ENCODE results near the gene CD200.
A peak's percentile ranks its signal among the peaks of the same experiment; 100 is the strongest.

The CD200 gene

GRCh38 chr3:112333381-112334317, 693 bp downstream of the CD200 start:
- no peak for DNase-seq (ENCODE audit: low read depth)

DNA sequence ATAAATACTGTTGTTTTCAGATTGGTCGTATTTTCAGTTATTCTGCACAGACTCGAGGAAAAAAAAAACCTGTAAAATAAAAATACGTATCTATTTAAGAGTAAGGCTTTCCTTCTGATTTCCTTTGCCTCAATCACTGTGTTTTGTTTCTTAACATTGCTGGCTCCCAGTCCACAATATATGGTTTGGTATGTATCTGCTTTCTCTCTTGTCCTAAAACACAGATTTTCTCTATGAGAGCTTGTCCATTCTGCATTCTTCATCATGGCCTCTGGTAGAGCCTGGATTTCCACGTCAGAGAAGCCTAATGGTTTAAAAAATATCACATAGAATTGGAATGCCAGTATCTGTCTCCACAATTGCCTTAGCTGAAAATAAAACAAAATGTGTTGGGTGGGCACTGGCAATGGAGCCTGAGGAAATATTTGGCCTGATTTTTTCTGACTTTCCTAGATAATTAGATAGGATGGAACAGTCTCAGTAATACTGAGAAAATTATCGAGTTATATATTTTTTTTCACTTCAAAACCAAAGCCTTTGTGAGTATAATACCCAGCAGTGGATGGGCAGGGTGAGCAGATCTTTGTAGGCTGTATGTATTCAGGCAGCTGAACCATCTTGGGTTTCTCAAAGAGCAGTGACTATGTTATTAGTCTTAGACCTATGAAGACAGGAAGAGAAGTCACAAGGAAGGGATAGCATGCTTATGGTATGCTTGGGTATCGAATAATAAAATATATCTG, 1.9 kb downstream of the CD200 start:
- DNase-seq (ENCODE audit: low read depth), result no peak

DNA sequence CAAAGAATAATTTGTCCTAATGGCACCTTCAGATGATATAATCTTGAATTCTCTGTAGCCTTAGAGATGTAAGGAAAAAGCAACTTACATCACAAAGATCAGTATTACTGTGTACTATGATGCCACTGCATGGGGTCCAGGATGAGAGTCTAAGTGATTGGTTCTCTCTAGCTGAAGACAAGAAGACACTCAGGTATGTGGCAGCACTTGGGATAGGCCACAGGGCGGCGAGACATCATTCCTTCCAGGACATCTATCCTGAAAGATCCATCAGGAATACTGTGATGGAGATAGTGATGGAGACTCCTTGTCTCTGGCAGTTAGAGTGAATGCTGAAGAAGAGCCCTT, 2.5 kb downstream of the CD200 start:
- DNase-seq (ENCODE audit: low read depth), result no peak

GRCh38 chr3:112338021-112338726, 5.2 kb downstream of the CD200 start:
- no peak for DNase-seq (ENCODE audit: low read depth)

DNA sequence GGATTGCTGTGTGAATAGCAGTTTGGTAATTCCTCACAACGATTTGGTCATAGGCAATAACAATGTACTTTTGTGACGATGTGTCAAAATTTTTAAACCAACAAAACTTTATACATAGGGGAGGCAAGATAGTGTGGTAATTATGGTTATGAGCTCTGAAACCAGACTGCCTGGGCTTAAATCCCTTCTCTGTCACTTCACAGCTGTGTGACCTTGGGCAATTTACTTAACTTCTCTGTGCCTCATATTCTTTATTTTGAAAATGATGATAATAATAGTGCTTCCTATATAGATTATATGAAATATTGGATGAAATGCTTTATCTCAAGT, 5.7 kb downstream of the CD200 start:
- DNase-seq (ENCODE audit: low read depth), result no peak

GRCh38 chr3:112339134-112339533, 6.2 kb downstream of the CD200 start:
- DNase-seq (ENCODE audit: low read depth), result no peak

DNA sequence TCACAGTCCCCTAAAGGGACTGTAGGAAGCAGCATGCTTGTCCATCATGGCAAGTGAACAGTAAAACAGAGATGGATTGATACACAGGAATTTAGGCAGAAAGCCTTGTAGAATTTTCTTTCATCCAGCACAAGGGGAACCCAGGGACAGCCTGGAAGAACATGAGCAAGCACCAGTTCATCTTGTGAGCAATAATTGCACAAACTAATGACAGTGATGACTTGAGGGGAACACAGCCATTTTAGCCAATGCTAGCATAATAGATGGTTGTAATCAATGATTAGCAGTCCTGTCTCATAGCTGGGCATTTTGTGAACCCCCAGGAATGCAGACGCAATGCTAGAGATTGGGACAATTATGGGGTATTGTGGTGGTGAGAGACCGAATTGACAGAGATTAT, 6.7 kb downstream of the CD200 start:
- no peak for DNase-seq (ENCODE audit: low read depth)

- DNase-seq (ENCODE audit: low read depth), result no peak
Observed at GRCh38 chr3:112341386-112341785, 8.4 kb downstream of the CD200 start.

DNA sequence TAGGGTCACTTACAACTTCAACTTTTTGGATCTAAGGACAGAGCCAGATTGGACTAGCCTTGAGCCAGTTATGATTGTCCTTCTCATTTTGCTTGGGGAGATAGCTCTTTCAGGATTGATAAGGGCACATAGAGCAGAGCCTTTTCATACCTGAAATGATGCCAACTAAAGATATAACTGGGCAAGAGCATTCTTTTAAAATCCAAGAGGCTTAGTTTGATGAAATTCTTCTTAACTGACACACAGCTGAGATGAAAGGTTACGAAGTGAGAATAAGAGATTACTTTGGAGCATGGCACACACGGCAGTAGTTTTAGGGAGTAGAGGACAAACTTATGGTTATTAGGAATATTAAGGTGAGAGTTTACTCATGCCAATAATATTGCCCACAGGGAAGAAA, 12.7 kb downstream of the CD200 start:
- no peak for DNase-seq (ENCODE audit: low read depth)

DNA sequence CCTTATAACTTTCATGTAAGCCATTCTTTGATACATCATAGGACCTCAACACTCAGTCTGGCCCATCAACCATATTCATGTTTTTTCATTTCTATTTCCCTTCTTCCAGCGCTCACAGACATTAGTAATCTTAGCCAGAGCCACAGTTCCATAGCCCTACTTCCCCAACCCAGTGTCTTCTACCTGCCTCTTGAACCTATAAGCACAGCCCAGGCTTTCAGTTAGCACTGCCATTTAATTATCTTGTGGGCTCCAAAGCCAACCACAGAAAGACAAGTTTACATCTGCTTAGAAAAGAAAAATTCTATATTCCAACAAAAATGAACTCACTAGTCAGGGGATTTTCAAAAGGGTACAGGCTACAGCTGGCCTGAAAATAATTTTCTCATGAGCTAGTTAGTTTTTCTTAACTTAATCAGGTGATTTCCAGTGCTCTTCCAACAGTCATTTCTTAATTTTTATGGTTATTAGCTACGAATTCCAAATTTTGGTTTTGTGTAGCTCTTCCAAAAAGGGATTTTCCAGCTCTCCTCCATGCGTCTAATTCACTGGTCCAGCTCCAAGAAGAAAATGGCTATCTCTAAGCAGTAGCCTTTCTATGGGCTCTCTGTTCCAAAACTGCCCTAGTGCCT, 13.7 kb downstream of the CD200 start:
- DNase-seq (ENCODE audit: low read depth), result no peak

DNA sequence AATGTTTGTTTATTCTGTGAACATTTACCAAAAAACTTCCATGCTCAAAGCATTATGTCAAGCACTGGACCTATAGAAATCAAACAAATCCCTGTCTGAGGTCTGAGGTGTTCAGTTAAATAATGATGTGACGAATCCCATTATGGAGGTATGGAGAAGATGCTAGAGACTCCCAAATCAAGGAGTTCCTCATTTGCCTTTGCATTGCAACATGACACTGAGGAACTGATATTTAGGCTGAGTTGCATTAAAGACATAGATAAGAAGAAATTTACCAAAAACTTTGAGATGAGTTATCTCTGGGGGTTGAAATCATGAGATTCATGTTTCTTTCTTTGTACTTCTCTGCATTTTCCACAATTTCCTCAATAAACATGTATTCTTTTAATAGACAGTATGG, 16.0 kb downstream of the CD200 start:
- DNase-seq (ENCODE audit: low read depth), result no peak

DNA sequence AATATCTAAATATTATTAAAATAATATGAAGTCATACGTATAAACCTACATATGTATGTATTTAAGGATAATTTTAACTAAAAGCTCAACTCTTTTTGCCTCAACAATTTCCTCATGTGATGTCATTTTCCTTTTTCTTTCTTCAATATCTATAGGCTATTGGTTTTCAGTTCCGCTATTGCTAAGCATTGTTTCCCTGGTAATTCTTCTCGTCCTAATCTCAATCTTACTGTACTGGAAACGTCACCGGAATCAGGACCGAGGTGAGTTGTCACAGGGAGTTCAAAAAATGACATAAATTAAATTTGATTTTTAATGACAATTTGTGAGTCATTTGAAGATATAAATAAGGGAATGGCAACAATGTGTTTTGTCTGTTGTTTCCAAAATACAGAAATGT, 16.6 kb downstream of the CD200 start:
- no peak for DNase-seq (ENCODE audit: low read depth)

DNA sequence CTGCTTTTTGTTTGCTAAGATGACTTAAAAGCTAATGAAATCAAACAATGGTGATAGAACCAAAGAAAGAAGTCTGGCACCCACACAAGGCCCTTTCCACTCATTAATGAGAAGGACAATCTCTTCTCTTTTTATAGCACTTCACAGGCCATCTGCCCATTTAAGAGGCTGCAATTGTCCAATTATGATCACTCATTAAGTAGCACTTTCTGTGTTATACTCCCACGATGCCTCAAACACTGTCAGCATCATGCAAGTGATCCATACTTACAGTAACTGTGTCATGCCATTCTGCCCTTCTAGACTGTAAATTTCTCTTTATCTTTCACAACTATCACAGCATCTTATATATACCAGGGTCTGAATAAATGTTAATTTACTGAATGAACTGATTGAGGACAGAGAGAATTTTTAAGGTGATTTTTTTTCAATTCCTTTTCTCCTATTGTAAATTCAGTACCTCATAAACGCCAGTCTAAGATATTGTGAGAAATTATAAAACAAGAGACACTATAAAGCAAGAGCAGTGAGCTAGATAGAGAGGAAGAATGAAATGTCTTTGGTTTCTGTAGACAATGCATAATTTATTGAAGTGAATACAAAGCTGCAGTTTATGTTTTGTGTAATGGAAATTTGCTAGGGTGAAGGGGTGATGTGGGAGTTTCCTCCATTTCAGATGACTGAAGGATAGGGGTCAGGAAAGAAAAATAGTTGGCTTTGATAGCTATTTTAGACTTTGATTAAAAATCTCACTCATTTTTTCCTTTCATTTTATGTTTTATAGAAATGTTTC, 17.3 kb downstream of the CD200 start:
- no peak for DNase-seq (ENCODE audit: low read depth)

DNA sequence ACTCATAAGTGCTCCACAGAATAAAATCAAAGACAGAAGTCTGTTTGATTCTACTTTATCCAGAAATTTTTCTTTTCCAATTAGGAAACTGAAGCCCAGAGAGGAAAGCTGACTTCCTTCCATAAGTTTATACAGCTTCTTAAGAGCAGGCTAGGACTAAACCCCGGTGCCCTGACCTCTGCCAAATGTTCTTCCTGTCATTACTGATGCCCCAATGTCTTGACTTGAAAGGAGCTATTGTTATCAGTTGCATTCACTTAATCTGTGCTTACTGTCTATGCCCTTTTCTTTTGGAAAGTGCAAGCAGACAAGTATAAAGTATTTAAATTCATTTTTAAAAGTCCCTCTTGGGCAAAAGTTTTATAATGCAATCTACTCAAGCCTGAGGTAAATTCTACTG, 18.1 kb downstream of the CD200 start:
- no peak for DNase-seq (ENCODE audit: low read depth)

- no peak for DNase-seq (ENCODE audit: low read depth)
Observed at GRCh38 chr3:112351823-112352222, 18.9 kb downstream of the CD200 start.

GRCh38 chr3:112352720-112353119, 19.8 kb downstream of the CD200 start:
- no peak for DNase-seq (ENCODE audit: low read depth)

DNA sequence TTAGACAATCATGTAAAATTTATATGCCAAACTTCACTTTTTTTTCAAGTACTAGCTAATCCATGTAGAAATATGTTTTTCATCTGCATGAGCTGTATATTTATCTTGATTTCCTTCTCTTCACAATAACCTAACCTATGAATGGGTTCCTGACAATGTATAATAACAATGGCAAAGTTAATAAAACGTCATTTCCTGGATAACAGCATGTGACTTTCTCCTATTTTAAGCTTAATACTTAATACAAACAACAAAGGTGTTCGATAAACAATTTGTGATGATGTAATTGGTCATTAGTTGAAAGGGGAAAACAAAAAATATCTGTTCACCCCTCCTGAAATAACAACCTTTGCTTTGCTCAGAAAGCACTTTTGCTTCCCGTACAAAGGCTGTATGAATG, 20.4 kb downstream of the CD200 start:
- no peak for DNase-seq (ENCODE audit: low read depth)

DNA sequence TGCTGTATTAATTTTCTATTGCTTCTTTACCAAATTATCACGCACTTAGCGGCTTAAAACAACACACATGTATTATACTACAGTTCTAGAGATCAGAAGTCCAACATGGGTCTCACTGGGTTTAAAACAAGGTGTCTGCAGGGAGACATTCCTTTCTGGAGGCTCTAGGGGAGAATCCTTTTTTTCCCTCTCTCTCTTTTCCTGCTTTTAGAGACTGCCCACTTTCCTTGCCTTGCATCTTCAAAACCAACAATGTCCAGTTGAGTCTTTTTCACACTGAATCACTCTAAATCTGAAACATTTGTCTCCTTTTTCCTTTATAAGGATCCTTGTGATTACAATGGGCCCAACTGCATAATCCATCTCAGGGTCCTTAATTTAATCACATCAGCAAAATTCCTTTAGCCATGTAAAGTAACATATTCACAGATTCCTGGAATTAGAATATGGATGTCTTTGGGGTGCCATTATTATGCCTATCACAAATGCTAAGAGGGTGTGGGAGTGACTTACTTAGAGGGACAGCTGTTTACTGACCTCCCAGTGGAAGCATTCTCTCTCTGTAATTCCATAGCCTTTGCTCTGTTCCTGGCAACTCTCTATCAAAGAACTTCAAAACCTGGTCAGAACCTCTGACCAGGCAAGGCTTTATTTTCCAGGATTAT, 21.8 kb downstream of the CD200 start:
- DNase-seq (ENCODE audit: low read depth), result no peak

DNA sequence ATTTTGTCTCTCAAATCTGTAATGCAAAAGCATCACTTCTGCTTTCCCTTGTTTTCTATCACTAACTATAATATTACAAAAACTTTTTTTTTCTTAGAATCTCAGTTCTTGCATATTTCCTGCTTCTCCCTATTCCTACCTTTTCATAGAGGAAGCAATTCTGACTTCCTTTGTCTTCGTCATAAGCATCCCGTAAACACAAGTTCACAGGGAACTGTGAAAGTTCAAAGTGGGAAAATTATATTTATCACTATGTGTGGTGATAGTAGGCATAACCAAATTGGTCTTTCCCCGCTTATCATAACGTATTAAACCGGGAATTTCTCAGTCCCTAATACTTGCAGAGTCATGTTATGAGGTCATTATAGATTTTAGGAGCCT, 22.3 kb downstream of the CD200 start:
- DNase-seq (ENCODE audit: low read depth), result no peak

GRCh38 chr3:112357930-112358780, 25.2 kb downstream of the CD200 start:
- peak; percentile 6 for DNase-seq (ENCODE audit: low read depth)
